WERI-Rb-1 (cell line): ENCODE data around the gene MYBBP1A.

Experiments used
- DNase-seq: peaks from one replicate; pipeline ENCODE4 v3.0.0-alpha.2; 2020
- H3K27ac ChIP-seq: fragments of 250-450 bp; sonication (Bioruptor Pico); 2 replicates; pipeline ENCODE4 v1.5.1; 2020; ENCODE audit warnings: mild to moderate bottlenecking, moderate library complexity
- H3K27me3 ChIP-seq: fragments of 250-450 bp; sonication (Bioruptor Pico); 2 replicates; pipeline ENCODE4 v1.5.1; 2021; ENCODE audit warnings: mild to moderate bottlenecking, low read depth, moderate library complexity; ENCODE audit not compliant: insufficient read depth, severe bottlenecking
- H3K36me3 ChIP-seq: fragments of 250-450 bp; sonication (Bioruptor Pico); 2 replicates; pipeline ENCODE4 v1.5.1; 2020; ENCODE audit warnings: mild to moderate bottlenecking, moderate library complexity
- H3K4me3 ChIP-seq: 2 replicates; pipeline ENCODE4 v1.5.1; 2011; ENCODE audit warnings: low read depth, mild to moderate bottlenecking, control low read depth, low read length
- H3K9me3 ChIP-seq: fragments of 250-450 bp; sonication (Bioruptor Pico); 2 replicates; pipeline ENCODE4 v1.5.1; 2021; ENCODE audit warnings: mild to moderate bottlenecking, moderate library complexity; ENCODE audit not compliant: severe bottlenecking
- CTCF ChIP-seq: IDR thresholded peaks from 2 replicates; pipeline ENCODE4 v1.5.1; 2011; ENCODE audit warnings: low read depth, mild to moderate bottlenecking, control low read depth, inconsistent platforms, low read length

Gene MYBBP1A

DNA sequence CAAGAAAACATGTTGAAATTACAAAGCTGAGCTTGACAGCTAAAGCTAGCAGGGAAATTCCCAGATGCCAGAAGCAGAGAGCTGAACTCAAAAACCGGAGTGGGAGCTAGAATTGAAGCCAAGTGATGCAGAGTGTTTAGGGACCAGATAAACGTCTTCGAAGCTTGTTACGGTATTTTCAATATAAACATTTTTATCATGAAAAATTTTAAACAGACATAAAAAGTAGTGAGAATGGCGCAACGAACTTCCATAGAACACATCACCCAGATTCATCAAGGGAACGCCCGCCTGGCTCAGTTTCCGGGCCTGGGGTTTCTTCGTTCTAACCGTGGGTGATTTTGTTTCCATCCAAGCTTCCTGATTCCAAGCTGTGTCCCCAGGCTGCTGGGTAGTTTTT, 38.4 kb downstream of the MYBBP1A start:
- no peak for DNase-seq
- H3K9me3 ChIP-seq = no peaks in the 10 kb centered on the region
- TF ChIP-seq CTCF = no peak
- H3K4me3 ChIP-seq = no peak overlapping the region
- no peaks in the 10 kb centered on the region for H3K27me3 ChIP-seq
- H3K27ac ChIP-seq = no peak overlapping the region
- no peaks in the 10 kb centered on the region for H3K36me3 ChIP-seq

GRCh38 chr17:4515501-4515900, 39.7 kb downstream of the MYBBP1A start:
- Histone ChIP-seq H3K27ac (no peak overlapping the region), H3K36me3 (no peaks in the 10 kb centered on the region), H3K4me3 (no peak overlapping the region), H3K9me3 (no peaks in the 10 kb centered on the region), H3K27me3 (no peaks in the 10 kb centered on the region)
- no peak for DNase-seq
- TF ChIP-seq CTCF = no peak

DNA sequence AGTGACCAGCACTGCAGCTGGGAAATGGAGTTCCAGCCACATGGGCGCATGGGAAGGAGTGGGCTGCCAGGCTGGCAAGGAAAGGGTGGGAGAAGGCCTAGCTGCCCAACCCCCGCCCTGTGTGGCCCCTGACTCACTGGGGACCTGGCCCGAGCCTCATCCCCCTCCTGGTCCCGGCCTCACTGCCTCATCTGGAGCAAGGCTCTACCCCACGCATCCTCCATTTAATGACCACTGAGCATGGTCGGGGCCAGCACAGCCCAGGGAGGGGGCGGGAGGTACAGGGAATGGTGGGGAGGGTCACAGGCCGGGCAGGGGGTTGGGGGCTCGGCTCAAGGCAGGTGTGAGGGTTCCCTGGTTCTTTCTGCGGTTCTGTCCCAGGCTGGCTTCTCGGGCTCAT, 40.4 kb downstream of the MYBBP1A start:
- H3K27ac ChIP-seq = no peak overlapping the region
- no peaks in the 10 kb centered on the region for H3K9me3 ChIP-seq
- H3K36me3 ChIP-seq = no peaks in the 10 kb centered on the region
- no peaks in the 10 kb centered on the region for H3K27me3 ChIP-seq
- no peak for TF ChIP-seq CTCF
- DNase-seq = no peak
- H3K4me3 ChIP-seq = no peak overlapping the region

GRCh38 chr17:4514206-4514605, 41.0 kb downstream of the MYBBP1A start:
- H3K9me3 ChIP-seq = no peaks in the 10 kb centered on the region
- no peak for TF ChIP-seq CTCF
- no peak overlapping the region for H3K4me3 ChIP-seq
- no peak for DNase-seq
- H3K27me3 ChIP-seq = no peaks in the 10 kb centered on the region
- no peak overlapping the region for H3K27ac ChIP-seq
- H3K36me3 ChIP-seq = no peaks in the 10 kb centered on the region

GRCh38 chr17:4513113-4514032, 41.8 kb downstream of the MYBBP1A start:
- Histone ChIP-seq H3K4me3 (no peak overlapping the region), H3K27me3 (no peaks in the 10 kb centered on the region), H3K9me3 (no peaks in the 10 kb centered on the region), H3K27ac (no peak overlapping the region), H3K36me3 (no peaks in the 10 kb centered on the region)
- DNase-seq = no peak
- no peak for TF ChIP-seq CTCF
